K562 (cell line): ENCODE results near the gene PTPRE. TPM values are rescaled to one million over a fixed set of nuclear protein-coding genes. Genes with fewer than 3 reads are reported as not detected.

Experiments
- ATAC-seq: fragments of 200-7000 bp; cut with Tn5 transposase; 3 replicates; pipeline ENCODE4 v1.9.1; 2020; ENCODE audit warnings: moderate library complexity
- BruUV-seq: library from RNA; stranded (reverse); fragments of 400-500 nt; replicated peaks from 2 replicates; lab custom pipeline; 2021; lab: Mats Ljungman, UMichigan
- CTCF ChIA-PET: fragments of 300-600 bp; formaldehyde crosslinking; extraction: SDS; loops from one replicate; lab custom pipeline; 2021; ENCODE audit warnings: low intra/inter-chr PET ratio; lab: Yijun Ruan, JAX
- POLR2A ChIA-PET: fragments of 300-600, 350-650 bp; sonication (Branson Sonifier 250); formaldehyde crosslinking; extraction: SDS; loops from one replicate; lab custom pipeline; 2021; ENCODE audit warnings: antibody characterized with exemption, inconsistent platforms; lab: Yijun Ruan, JAX
- DNase-seq, 4 experiments: peaks; one replicate each; pipeline versions ENCODE4 v3.0.0 to v3.0.0-alpha.2; 2011 to 2018; ENCODE audit warnings: low spot score in 3 of 4, mixed read lengths in 3 of 4; ENCODE audit errors: extremely low read depth in 1 of 4
- FAIRE-seq: peaks from 2 replicates; lab custom pipeline; 2011; peaks lifted over from hg19 to GRCh38; lab: Jason Lieb, UNC
- H2AFZ ChIP-seq: 2 replicates; pipeline ENCODE4 v1.6.0; 2011; ENCODE audit warnings: low read depth, low read length, control low read depth, inconsistent platforms
- H3K27ac ChIP-seq: fragments of 200-600 bp; 3 replicates; pipeline ENCODE4 v1.8.0; 2011; ENCODE audit warnings: low read depth, mild to moderate bottlenecking, control low read depth, inconsistent platforms, low read length, moderate library complexity, mixed read lengths; ENCODE audit errors: extremely low read depth
- H3K27me3 ChIP-seq, 2 experiments: fragments of 300-600 bp in 1 of 2; 2 replicates in 1 of 2; 3 replicates in 1 of 2; pipeline versions ENCODE4 v1.6.0 to v1.8.0; 2011; ENCODE audit warnings: inconsistent platforms in 2 of 2, low read length in 2 of 2, mild to moderate bottlenecking in 1 of 2, mixed read lengths in 1 of 2, moderate library complexity in 1 of 2; ENCODE audit not compliant: control insufficient read depth in 2 of 2, insufficient read depth in 2 of 2
- H3K36me3 ChIP-seq: fragments of 300-600 bp; 3 replicates; pipeline ENCODE4 v1.8.0; 2011; ENCODE audit warnings: mild to moderate bottlenecking, low read length, inconsistent platforms; ENCODE audit not compliant: control insufficient read depth, insufficient read depth
- H3K4me1 ChIP-seq, 2 experiments: fragments of 200-600 bp in 1 of 2; replicated peaks in 1 of 2; 2 replicates in 1 of 2; 3 replicates in 1 of 2; pipeline versions ENCODE4 v1.5.1 to v1.8.0; 2011; ENCODE audit warnings: inconsistent platforms in 2 of 2, low read length in 2 of 2, mild to moderate bottlenecking in 1 of 2, mixed read lengths in 1 of 2, moderate library complexity in 1 of 2; ENCODE audit not compliant: control insufficient read depth in 2 of 2, insufficient read depth in 2 of 2
- H3K4me2 ChIP-seq: 2 replicates; pipeline ENCODE4 v1.6.1; 2011; ENCODE audit warnings: low read length, control low read depth, inconsistent platforms, mixed read lengths; ENCODE audit not compliant: insufficient read depth
- H3K4me3 ChIP-seq: fragments of 200-600 bp; sonication (generic), shearing (Covaris generic); 2 replicates; pipeline ENCODE4 v1.5.1; 2016; ENCODE audit warnings: control low read depth, inconsistent platforms
- H3K79me2 ChIP-seq: fragments of 200-600 bp; 3 replicates; pipeline ENCODE4 v1.8.0; 2011; ENCODE audit warnings: low read length, inconsistent platforms; ENCODE audit not compliant: control insufficient read depth, insufficient read depth
- H3K9ac ChIP-seq, 2 experiments: 2 replicates each; pipeline versions ENCODE4 v1.6.0 to v1.6.1; 2011; ENCODE audit warnings: low read depth in 2 of 2, low read length in 2 of 2, control low read depth in 1 of 2, inconsistent platforms in 1 of 2, mild to moderate bottlenecking in 1 of 2, mixed read lengths in 1 of 2; ENCODE audit not compliant: insufficient read depth in 1 of 2
- H3K9me1 ChIP-seq: one replicate; pipeline ENCODE4 v1.6.0; 2011; ENCODE audit warnings: inconsistent platforms, mild to moderate bottlenecking, low read length, moderate library complexity; ENCODE audit not compliant: control insufficient read depth, insufficient read depth
- H3K9me3 ChIP-seq: replicated peaks from 2 replicates; pipeline ENCODE4 v1.5.1; 2011; ENCODE audit warnings: low read depth, low read length, inconsistent platforms; ENCODE audit not compliant: control insufficient read depth, insufficient read depth
- H4K20me1 ChIP-seq: replicated peaks from 2 replicates; pipeline ENCODE4 v1.6.1; 2011; ENCODE audit warnings: low read length, inconsistent platforms, mixed read lengths; ENCODE audit not compliant: control insufficient read depth, insufficient read depth
- CHD1 ChIP-seq: fragments of 200-600 bp; sonication (generic); IDR thresholded peaks from one replicate; pipeline ENCODE4 v1.6.1; 2012; ENCODE audit warnings: mild to moderate bottlenecking, moderate library complexity, low read length, inconsistent platforms
- HDAC1 ChIP-seq, 2 experiments: fragments of 450-650 bp; IDR thresholded peaks; 2 replicates each; pipeline ENCODE4 v1.6.1; 2016 to 2017; ENCODE audit warnings: inconsistent platforms in 1 of 2, mild to moderate bottlenecking in 1 of 2, moderate library complexity in 1 of 2
- HDAC2 ChIP-seq: fragments of 450-650 bp; IDR thresholded peaks from 2 replicates; pipeline ENCODE4 v1.6.1; 2016; ENCODE audit warnings: mild to moderate bottlenecking
- HLTF ChIP-seq: fragments of 450-650 bp; IDR thresholded peaks from 2 replicates; pipeline ENCODE4 v1.6.1; 2016
- IFI16 ChIP-seq: fragments of 250-450 bp; sonication (Bioruptor Pico); IDR thresholded peaks from 2 replicates; pipeline ENCODE4 v2.1.2; 2022; ENCODE audit warnings: mild to moderate bottlenecking, inconsistent platforms
- MAFF ChIP-seq: IDR thresholded peaks from 2 replicates; pipeline ENCODE4 v1.6.1; 2012; ENCODE audit warnings: low read length, improper control_type of control experiment
- PCBP2 ChIP-seq: fragments of 200-400 bp; formaldehyde crosslinking; IDR thresholded peaks from 2 replicates; pipeline ENCODE4 v1.6.1; 2018; ENCODE audit warnings: low read length, low read depth, mild to moderate bottlenecking, moderate library complexity; ENCODE audit not compliant: poor library complexity, severe bottlenecking
- POLR2A ChIP-seq: fragments of 450-650 bp; conservative IDR thresholded peaks from 2 replicates; pipeline ENCODE4 v1.6.1; 2016
- POLR2H ChIP-seq: IDR thresholded peaks from 2 replicates; pipeline ENCODE4 v1.6.1; 2016; ENCODE audit warnings: missing genetic modification characterization, low read depth, mild to moderate bottlenecking, control low read depth, missing compliant biosample characterization, moderate library complexity
- RBBP5 ChIP-seq: fragments of 200-600 bp; sonication (generic); IDR thresholded peaks from 2 replicates; pipeline ENCODE4 v1.6.1; 2012; ENCODE audit warnings: borderline replicate concordance, mild to moderate bottlenecking, low read length, control low read depth, inconsistent platforms; ENCODE audit not compliant: insufficient read depth, poor library complexity, severe bottlenecking
- SRSF1 ChIP-seq: fragments of 200-400 bp; formaldehyde crosslinking; IDR thresholded peaks from 2 replicates; pipeline ENCODE4 v1.6.1; 2017; ENCODE audit warnings: mild to moderate bottlenecking, low read depth, low read length, moderate library complexity
- U2AF2 ChIP-seq: fragments of 200-400 bp; formaldehyde crosslinking; optimal IDR thresholded peaks from 2 replicates; pipeline ENCODE3; 2017; ENCODE audit warnings: low read depth, mild to moderate bottlenecking, low read length
- ZBTB17 ChIP-seq: fragments of 450-650 bp; formaldehyde crosslinking; IDR thresholded peaks from 2 replicates; pipeline ENCODE4 v1.4.0; 2020; ENCODE audit warnings: mild to moderate bottlenecking
- ZNF212 ChIP-seq: fragments of 450-650 bp; formaldehyde crosslinking; IDR thresholded peaks from 2 replicates; pipeline ENCODE4 v1.4.0; 2020; ENCODE audit warnings: mild to moderate bottlenecking
- WGBS: fragments of 100-300 bp; shearing (Covaris generic); methylation state at CpG from one replicate; pipeline ENCODE4 v1.1.6; 2016; ENCODE audit warnings: low coverage, mixed read lengths; ENCODE audit not compliant: insufficient coverage; ENCODE audit errors: missing lambda C conversion rate; 5-methylcytosine and 5-hydroxymethylcytosine counted together
- in situ Hi-C: fragments of 300-500 bp; cut with MboI; formaldehyde crosslinking; loops from 4 replicates; pipeline ENCODE4 v1.15.0; 2018; ENCODE audit warnings: inconsistent platforms, mixed read lengths
- intact Hi-C: fragments of 100-400 bp; cut with micrococcal nuclease; formaldehyde crosslinking; loops from 2 replicates; pipeline ENCODE4 v1.14.2; 2022
- polyA plus RNA-seq, 8 experiments: library from polyadenylated mRNA; depleted of rRNA in 4 of 8; stranded (reverse) in 5 of 8; unstranded in 3 of 8; fragments of >200 nt; fragmentation: Nextera tagmentation in 2 of 8; fragmentation: Illumina TruSeq in 1 of 8; extraction: Ambion mirVana in 2 of 8; extraction: Trizol in 1 of 8; gene quantifications; 2 replicates each; pipeline versions ENCODE4 v1.2.1 to v1.2.3, GENCODE V29; 2011 to 2014; ENCODE audit warnings: inconsistent platforms in 1 of 8, missing spikeins in 1 of 8
- total RNA-seq, 7 experiments: library from RNA; depleted of rRNA in 6 of 7; stranded (reverse); fragments of >200 nt in 6 of 7; fragmentation: Illumina TruSeq in 2 of 7; extraction: Trizol in 2 of 7; gene quantifications; 2 replicates each; pipeline versions ENCODE4 v1.2.1 to v1.2.3, GENCODE V29; 2011 to 2021; ENCODE audit warnings: low replicate concordance in 1 of 7
- TF ChIP-seq, protein P1 (sequence below): fragments of 250-450 bp; sonication (Bioruptor Pico); IDR thresholded peaks from 2 replicates; pipeline ENCODE4 v1.5.0; 2021
- TF ChIP-seq, protein P2 (sequence below): fragments of 250-450 bp; sonication (Bioruptor Pico); IDR thresholded peaks from 2 replicates; pipeline ENCODE4 v1.5.0; 2021; ENCODE audit warnings: mild to moderate bottlenecking, borderline replicate concordance
- TF ChIP-seq, protein P3 (sequence below): fragments of 450-650 bp; IDR thresholded peaks from 2 replicates; pipeline ENCODE4 v1.7.0; 2016; ENCODE audit warnings: borderline replicate concordance

The PTPRE gene
- total and polyA plus RNA-seq, 9 of the 15 experiments (the other 6 are each of a cell fraction or from before 2014, with no cell fraction given) = 0.01 to 0.13 (median 0.04) TPM; not detected in 4

DNA sequence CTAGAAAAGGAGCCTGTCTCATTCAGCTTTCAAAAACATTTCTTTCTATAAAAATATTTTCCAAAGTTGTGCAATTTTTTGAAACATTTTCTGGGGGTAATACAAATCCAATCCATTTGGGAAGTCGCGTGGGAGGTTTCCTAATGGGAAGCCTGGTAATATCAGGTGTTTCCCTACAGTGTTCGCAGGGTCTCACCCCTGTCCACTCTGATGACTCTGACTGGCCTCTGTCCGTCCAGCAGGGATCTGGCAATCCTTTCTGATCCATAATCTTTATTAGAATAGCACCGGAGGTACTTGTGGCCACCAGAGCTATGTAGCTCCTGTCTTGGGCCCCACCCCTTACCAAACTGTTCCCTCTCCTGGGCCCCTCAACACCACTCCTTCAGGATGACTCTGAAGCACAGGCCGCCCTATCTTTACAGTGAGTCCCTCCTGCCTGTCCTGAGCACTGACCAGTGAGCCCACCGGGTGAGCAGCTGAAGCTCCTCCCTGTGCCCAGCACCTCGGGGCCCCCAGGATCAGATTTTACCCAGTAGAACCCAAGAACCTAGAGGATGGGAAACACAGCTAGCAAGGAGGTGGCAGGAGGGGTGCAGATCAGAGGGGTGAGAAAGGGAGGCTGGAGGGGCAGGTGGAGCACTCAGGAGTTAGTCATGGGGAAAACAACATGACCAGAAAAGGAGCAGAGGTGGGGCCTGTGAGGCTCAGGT is 84.8 kb downstream of the PTPRE start (continued):
- TF ChIP-seq CHD1 (no peak), HDAC1 (IDR thresholded peaks at IDR 0.05) (no peak), IFI16 (CRISPR knock-in tag) (no peak), ZBTB17 (CRISPR knock-in tag) (no peak), RBBP5 (no peak), U2AF2 (no peak)

DNA sequence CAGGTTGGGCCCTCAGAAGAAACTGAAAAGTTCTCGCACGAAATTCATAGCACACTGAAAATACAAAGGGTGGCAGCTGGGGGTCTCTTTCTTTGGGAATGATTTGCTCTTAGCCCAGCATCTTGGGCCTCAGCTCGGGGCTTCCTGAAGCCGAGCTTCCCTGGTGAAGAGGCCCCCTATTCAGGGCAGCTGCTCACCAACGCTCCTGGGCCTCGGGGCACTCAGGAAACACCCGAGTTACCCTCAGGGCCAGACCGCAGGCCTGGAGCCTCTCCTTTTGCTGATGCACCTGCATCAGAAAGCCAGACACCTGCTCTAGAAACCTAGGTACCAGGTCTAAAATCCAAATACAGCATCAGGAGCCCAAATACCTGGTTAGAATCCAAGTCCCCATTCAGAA is 85.5 kb downstream of the PTPRE start:
- FAIRE-seq = no peak
- Histone ChIP-seq H4K20me1 (no peaks in the 10 kb centered on the region), H3K27me3 (peaks cover 0 to 25% of the 10 kb centered on the region in 2 experiments; a peak in 3 of 5 replicates), H3K9ac (no peak overlapping the region), H3K9me1 (no peaks in the 10 kb centered on the region), H2AFZ (no peak overlapping the region), H3K27ac (no peak overlapping the region), H3K4me3 (no peak overlapping the region), H3K79me2 (no peaks in the 10 kb centered on the region), H3K4me2 (no peak overlapping the region), H3K36me3 (no peaks in the 10 kb centered on the region), H3K9me3 (no peaks in the 10 kb centered on the region), H3K4me1 (no peaks in the 10 kb centered on the region)
- no TSS peak for BruUV-seq
- ChIA-PET POLR2A (no interaction called here), CTCF (no interaction called here)
- 0% methylated on average over 6 of the region's 8 CpGs for WGBS
- in situ Hi-C loops = no loop called here
- no peak for DNase-seq
- ATAC-seq = no peak
- intact Hi-C loops = no loop called here
- TF ChIP-seq SRSF1 (no peak), HLTF (no peak), POLR2A (no peak), POLR2H (tag) (no peak), MAFF (no peak), ZNF212 (CRISPR knock-in tag) (no peak), PCBP2 (no peak), HDAC2 (no peak)
- TF ChIP-seq, protein P1, sequence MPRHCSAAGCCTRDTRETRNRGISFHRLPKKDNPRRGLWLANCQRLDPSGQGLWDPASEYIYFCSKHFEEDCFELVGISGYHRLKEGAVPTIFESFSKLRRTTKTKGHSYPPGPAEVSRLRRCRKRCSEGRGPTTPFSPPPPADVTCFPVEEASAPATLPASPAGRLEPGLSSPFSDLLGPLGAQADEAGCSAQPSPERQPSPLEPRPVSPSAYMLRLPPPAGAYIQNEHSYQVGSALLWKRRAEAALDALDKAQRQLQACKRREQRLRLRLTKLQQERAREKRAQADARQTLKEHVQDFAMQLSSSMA (CRISPR knock-in tag) = no peak
- TF ChIP-seq, protein P2, sequence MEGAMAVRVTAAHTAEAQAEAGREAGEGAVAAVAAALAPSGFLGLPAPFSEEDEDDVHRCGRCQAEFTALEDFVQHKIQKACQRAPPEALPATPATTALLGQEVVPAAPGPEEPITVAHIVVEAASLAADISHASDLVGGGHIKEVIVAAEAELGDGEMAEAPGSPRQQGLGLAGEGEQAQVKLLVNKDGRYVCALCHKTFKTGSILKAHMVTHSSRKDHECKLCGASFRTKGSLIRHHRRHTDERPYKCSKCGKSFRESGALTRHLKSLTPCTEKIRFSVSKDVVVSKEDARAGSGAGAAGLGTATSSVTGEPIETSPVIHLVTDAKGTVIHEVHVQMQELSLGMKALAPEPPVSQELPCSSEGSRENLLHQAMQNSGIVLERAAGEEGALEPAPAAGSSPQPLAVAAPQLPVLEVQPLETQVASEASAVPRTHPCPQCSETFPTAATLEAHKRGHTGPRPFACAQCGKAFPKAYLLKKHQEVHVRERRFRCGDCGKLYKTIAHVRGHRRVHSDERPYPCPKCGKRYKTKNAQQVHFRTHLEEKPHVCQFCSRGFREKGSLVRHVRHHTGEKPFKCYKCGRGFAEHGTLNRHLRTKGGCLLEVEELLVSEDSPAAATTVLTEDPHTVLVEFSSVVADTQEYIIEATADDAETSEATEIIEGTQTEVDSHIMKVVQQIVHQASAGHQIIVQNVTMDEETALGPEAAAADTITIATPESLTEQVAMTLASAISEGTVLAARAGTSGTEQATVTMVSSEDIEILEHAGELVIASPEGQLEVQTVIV (CRISPR knock-in tag) = no peak
- TF ChIP-seq, protein P3, sequence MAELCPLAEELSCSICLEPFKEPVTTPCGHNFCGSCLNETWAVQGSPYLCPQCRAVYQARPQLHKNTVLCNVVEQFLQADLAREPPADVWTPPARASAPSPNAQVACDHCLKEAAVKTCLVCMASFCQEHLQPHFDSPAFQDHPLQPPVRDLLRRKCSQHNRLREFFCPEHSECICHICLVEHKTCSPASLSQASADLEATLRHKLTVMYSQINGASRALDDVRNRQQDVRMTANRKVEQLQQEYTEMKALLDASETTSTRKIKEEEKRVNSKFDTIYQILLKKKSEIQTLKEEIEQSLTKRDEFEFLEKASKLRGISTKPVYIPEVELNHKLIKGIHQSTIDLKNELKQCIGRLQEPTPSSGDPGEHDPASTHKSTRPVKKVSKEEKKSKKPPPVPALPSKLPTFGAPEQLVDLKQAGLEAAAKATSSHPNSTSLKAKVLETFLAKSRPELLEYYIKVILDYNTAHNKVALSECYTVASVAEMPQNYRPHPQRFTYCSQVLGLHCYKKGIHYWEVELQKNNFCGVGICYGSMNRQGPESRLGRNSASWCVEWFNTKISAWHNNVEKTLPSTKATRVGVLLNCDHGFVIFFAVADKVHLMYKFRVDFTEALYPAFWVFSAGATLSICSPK = no peak
